Fibroblast of pulmonary artery (primary cell): ENCODE results near the gene PFKFB1.

Experiments used
- DNase-seq: peaks from one replicate; pipeline ENCODE4 v3.0.0-alpha.2; 2010; ENCODE audit warnings: low read depth
- H3K4me3 ChIP-seq: replicated peaks from 2 replicates; pipeline ENCODE4 v1.5.1; 2011; ENCODE audit warnings: low read depth, mild to moderate bottlenecking, control low read depth, low read length, moderate library complexity
- TF ChIP-seq, protein P1 (sequence below): IDR thresholded peaks from 2 replicates; pipeline ENCODE4 v1.5.1; 2011; ENCODE audit warnings: mild to moderate bottlenecking, control low read depth, low read length, inconsistent platforms; ENCODE audit errors: missing control alignments

PFKFB1 gene

DNA sequence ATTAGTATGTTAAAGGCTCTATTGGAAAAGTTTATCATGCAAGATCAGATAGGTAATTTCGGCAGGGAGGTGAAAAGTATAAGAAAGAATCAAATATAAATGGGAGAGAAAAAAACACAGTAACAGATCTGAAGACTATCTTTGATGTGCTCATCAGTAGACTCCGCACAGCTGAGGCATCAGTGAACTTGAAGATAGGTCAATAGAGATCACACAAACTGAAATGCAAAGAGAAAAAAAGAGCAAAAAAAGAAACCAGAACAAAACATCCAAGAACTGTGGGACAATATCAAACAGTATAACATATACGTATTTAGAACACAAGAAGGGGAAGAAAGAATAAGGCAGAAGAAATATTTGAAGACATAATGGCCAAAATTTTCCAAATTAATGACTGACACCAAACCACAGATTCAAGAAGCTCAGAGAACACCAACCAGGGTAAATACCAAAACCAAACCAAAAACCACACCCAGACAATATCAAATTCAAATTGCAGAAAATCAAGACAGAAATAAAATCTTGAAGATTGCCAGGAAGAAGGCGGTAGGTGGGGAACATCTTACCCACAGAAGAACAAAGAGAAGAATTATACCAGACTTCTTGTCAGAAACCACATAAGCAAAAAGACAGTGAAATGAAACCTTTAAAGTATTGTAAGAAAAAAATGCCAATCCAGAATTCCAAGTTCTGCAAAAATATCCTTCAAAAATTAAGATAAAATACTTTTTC, 29.1 kb downstream of the PFKFB1 start:
- no peak overlapping the region for H3K4me3 ChIP-seq
- TF ChIP-seq, protein P1, sequence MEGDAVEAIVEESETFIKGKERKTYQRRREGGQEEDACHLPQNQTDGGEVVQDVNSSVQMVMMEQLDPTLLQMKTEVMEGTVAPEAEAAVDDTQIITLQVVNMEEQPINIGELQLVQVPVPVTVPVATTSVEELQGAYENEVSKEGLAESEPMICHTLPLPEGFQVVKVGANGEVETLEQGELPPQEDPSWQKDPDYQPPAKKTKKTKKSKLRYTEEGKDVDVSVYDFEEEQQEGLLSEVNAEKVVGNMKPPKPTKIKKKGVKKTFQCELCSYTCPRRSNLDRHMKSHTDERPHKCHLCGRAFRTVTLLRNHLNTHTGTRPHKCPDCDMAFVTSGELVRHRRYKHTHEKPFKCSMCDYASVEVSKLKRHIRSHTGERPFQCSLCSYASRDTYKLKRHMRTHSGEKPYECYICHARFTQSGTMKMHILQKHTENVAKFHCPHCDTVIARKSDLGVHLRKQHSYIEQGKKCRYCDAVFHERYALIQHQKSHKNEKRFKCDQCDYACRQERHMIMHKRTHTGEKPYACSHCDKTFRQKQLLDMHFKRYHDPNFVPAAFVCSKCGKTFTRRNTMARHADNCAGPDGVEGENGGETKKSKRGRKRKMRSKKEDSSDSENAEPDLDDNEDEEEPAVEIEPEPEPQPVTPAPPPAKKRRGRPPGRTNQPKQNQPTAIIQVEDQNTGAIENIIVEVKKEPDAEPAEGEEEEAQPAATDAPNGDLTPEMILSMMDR, result no peak
- no peak for DNase-seq

GRCh38 chrX:54961750-54962149, 32.2 kb downstream of the PFKFB1 start:
- no peak overlapping the region for H3K4me3 ChIP-seq
- TF ChIP-seq, protein P1, result no peak
- no peak for DNase-seq

DNA sequence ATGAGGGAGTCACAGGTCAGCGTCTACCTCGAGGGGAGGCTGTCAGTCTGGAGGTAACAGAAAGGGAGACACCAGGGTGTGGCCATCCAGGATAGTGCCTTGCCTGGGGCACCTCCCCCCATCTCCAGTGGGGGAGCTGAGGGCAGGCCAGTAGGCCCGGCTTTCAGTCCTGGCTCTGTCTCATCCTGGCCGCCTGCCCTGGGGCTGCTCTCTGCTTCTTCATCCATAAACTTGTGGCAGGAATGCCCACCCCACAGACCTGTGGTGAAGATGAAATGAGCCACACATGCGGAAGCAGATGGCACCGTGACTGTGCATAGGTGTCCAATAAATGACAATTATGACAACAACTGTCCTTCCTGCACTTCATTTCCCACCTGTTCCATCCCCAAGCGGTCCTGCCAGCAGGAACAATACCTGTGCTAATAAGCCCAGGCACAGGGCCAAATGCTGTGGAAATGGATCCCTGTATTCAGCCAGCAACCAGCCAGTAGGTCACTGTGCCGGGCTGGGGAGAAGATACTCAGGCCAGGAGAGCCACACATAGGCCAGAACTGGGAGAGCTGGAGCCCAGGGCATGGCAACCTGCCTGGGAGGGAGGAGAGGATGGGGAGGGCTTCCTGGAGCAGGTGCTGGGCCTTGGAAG, 43.1 kb downstream of the PFKFB1 start:
- no peak overlapping the region for H3K4me3 ChIP-seq
- TF ChIP-seq, protein P1, result no peak
- DNase-seq, result no peak

DNA sequence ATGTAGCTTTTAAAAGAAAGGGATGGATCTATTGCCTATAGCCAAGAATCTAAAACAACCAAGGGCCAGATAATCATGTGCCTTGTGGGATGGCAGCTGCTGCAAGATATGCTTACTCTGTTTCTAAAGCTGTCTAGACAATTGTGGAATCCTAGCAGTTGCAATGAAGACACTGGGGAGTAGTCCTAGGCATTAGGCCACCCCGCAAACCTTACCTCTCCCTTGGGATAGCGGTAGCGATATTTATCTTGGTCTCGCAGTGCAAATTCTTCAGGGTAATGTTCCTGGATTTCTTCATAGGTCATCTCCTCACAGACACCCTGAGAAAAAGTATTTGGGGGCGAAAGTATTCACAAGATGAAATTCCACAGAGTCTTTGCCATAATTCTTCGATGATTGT, 48.8 kb downstream of the PFKFB1 start:
- TF ChIP-seq, protein P1, result no peak
- no peak for DNase-seq
- no peak overlapping the region for H3K4me3 ChIP-seq

- TF ChIP-seq, protein P1, result no peak
- H3K4me3 ChIP-seq, result no peak overlapping the region
- DNase-seq, result no peak
These were observed 49.2 kb downstream of the PFKFB1 start for GRCh38 chrX:54944816-54945215.

GRCh38 chrX:54937416-54937815, 56.6 kb downstream of the PFKFB1 start:
- DNase-seq, result no peak
- H3K4me3 ChIP-seq, result no peak overlapping the region
- TF ChIP-seq, protein P1, result no peak
